Measurements from ENCODE around the gene UNC5A. TPM values are rescaled to one million over a fixed set of nuclear protein-coding genes. Genes with fewer than 3 reads are reported as not detected.

UNC5A gene
- total RNA-seq, 1 experiment from 2014 or later: not detected

- in situ Hi-C loops (cut with HindIII; ENCODE audit: low sequenced_read_pairs): no loop called here
These were observed 21.1 kb downstream of the UNC5A start for GRCh38 chr5:176831425-176831824.

GRCh38 chr5:176832162-176832561, 21.8 kb downstream of the UNC5A start:
- in situ Hi-C loops (cut with HindIII; ENCODE audit: low sequenced_read_pairs): no loop called here
- DNase-seq (ENCODE audit: low spot score): no peak

More at GRCh38 chr5:176831425-176831824, 21.1 kb downstream of the UNC5A start:
- no peak for DNase-seq (ENCODE audit: low spot score)

- in situ Hi-C loops (cut with HindIII; ENCODE audit: low sequenced_read_pairs): no loop called here
- DNase-seq (ENCODE audit: low spot score): no peak
These were observed 22.9 kb downstream of the UNC5A start for GRCh38 chr5:176833286-176833685.

- in situ Hi-C loops (cut with HindIII; ENCODE audit: low sequenced_read_pairs): no loop called here
- DNase-seq (ENCODE audit: low spot score): no peak
These were observed 25.6 kb downstream of the UNC5A start for GRCh38 chr5:176835918-176836317.

GRCh38 chr5:176836811-176837706, 26.7 kb downstream of the UNC5A start:
- DNase-seq (ENCODE audit: low spot score): peak; percentile 96
- in situ Hi-C loops (cut with HindIII; ENCODE audit: low sequenced_read_pairs): no loop called here

- DNase-seq (ENCODE audit: low spot score): no peak
- in situ Hi-C loops (cut with HindIII; ENCODE audit: low sequenced_read_pairs): no loop called here
These were observed 27.4 kb downstream of the UNC5A start for GRCh38 chr5:176837707-176838115.

- in situ Hi-C loops (cut with HindIII; ENCODE audit: low sequenced_read_pairs): no loop called here
- DNase-seq (ENCODE audit: low spot score): no peak
These were observed 33.3 kb downstream of the UNC5A start for GRCh38 chr5:176843673-176844072.

- no peak for DNase-seq (ENCODE audit: low spot score)
- in situ Hi-C loops (cut with HindIII; ENCODE audit: low sequenced_read_pairs): no loop called here
These were observed 33.9 kb downstream of the UNC5A start for GRCh38 chr5:176844281-176844680.

GRCh38 chr5:176844706-176845391, 34.5 kb downstream of the UNC5A start:
- DNase-seq (ENCODE audit: low spot score): peak; percentile 65
- in situ Hi-C loops (cut with HindIII; ENCODE audit: low sequenced_read_pairs): no loop called here

- in situ Hi-C loops (cut with HindIII; ENCODE audit: low sequenced_read_pairs): no loop called here
- DNase-seq (ENCODE audit: low spot score): no peak
These were observed 35.0 kb downstream of the UNC5A start for GRCh38 chr5:176845392-176845713.

GRCh38 chr5:176846335-176847140, 36.2 kb downstream of the UNC5A start:
- DNase-seq (ENCODE audit: low spot score): no peak
- in situ Hi-C loops (cut with HindIII; ENCODE audit: low sequenced_read_pairs): no loop called here

GRCh38 chr5:176847148-176847547, 36.8 kb downstream of the UNC5A start:
- no peak for DNase-seq (ENCODE audit: low spot score)
- in situ Hi-C loops (cut with HindIII; ENCODE audit: low sequenced_read_pairs): no loop called here

- in situ Hi-C loops (cut with HindIII; ENCODE audit: low sequenced_read_pairs): no loop called here
These were observed 37.4 kb downstream of the UNC5A start for GRCh38 chr5:176847726-176848290.

GRCh38 chr5:176848651-176849050, 38.3 kb downstream of the UNC5A start:
- no peak for DNase-seq (ENCODE audit: low spot score)
- in situ Hi-C loops (cut with HindIII; ENCODE audit: low sequenced_read_pairs): no loop called here

More at GRCh38 chr5:176847726-176848290, 37.4 kb downstream of the UNC5A start:
- DNase-seq (ENCODE audit: low spot score): no peak

GRCh38 chr5:176849611-176850227, 39.4 kb downstream of the UNC5A start:
- no peak for DNase-seq (ENCODE audit: low spot score)
- in situ Hi-C loops (cut with HindIII; ENCODE audit: low sequenced_read_pairs): no loop called here

- in situ Hi-C loops (cut with HindIII; ENCODE audit: low sequenced_read_pairs): no loop called here
- DNase-seq (ENCODE audit: low spot score): no peak
These were observed 40.2 kb downstream of the UNC5A start for GRCh38 chr5:176850371-176851245.

GRCh38 chr5:176851380-176851779, 41.0 kb downstream of the UNC5A start:
- DNase-seq (ENCODE audit: low spot score): no peak
- in situ Hi-C loops (cut with HindIII; ENCODE audit: low sequenced_read_pairs): no loop called here

Data from G401 (cell line).